ENCODE results near the gene COPS7A.

DNA sequence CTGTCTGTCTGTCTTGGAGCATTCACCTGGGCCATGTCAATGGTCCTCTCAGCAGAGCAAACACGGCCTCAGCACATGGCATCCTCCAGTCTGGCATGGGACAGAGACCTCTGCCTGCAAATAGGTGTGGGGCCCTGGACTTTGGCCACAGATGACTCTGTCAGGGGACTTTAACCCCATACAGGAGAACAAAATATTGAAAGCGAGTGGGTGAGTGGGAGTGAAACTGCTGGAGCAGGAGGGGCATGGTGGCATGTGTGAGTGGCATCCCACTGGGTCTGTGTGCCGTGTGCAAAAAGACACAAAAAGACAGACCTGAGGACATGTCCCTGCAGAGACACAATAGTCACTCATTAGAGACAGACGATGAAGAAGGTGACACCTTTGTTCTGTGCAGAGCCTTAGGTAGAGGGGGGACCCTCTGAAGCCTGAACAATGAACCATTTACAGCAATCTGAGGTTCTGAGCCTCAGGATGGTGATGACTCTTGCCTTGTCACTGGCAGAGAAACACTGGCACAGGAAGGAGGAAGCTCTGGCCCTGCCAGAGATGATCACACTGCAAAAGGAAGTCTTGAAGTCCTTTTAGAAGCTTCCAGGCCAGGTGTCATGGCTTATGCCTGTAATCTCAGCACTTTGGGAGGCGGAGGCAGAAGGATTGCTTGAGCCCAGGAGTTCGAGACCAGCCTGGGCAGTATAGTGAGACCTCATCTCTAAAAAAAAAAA, 56.0 kb downstream of the COPS7A start:
- no peak for TF ChIP-seq POLR2A (IDR thresholded peaks at IDR 0.05)
- TF ChIP-seq, protein P1, sequence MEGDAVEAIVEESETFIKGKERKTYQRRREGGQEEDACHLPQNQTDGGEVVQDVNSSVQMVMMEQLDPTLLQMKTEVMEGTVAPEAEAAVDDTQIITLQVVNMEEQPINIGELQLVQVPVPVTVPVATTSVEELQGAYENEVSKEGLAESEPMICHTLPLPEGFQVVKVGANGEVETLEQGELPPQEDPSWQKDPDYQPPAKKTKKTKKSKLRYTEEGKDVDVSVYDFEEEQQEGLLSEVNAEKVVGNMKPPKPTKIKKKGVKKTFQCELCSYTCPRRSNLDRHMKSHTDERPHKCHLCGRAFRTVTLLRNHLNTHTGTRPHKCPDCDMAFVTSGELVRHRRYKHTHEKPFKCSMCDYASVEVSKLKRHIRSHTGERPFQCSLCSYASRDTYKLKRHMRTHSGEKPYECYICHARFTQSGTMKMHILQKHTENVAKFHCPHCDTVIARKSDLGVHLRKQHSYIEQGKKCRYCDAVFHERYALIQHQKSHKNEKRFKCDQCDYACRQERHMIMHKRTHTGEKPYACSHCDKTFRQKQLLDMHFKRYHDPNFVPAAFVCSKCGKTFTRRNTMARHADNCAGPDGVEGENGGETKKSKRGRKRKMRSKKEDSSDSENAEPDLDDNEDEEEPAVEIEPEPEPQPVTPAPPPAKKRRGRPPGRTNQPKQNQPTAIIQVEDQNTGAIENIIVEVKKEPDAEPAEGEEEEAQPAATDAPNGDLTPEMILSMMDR (IDR thresholded peaks at IDR 0.05): no peak

Measured in body of pancreas (tissue), 4 donors.